Measurements from ENCODE around the gene TNFAIP8.

DNA sequence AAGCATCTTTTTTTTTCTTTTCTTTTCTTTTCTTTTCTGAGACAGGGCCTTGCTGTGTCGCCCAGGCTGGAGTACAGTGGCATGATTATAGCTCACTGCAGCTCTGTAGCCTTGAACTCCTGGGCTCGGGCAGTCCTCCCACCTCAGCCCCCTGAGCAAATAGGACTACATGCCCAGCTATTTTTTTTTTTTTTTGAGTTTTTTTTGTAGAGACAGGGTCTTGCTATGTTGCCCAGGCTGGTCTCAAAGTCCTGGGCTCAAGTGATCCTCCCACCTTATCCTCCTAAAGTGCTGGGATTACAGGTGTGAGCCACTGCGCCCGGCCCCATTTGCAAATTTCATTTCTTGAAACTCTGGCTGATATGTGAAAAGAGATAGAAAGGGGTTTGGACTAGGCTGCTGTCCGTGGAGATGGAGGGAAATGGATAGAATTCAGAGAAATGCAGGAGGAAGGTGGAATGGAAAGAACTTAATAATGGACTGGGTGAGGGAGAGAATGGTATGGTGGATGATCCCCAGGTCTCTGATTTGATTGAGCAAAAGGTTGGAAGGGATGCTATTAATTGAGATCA is 32.9 kb downstream of the TNFAIP8 start:
- no peak for TF ChIP-seq GATA2 (IDR thresholded peaks at IDR 0.05; ENCODE audit: low read depth, low read length)
- no peak for TF ChIP-seq GATA3 (IDR thresholded peaks at IDR 0.05; ENCODE audit: low read depth, low read length)
